Liver (tissue), 9 donors: ENCODE results near the gene ABHD12. TPM values are rescaled to one million over a fixed set of nuclear protein-coding genes. Genes with fewer than 3 reads are reported as not detected.

ENCODE experiments used
- DNase-seq: peaks from one replicate; pipeline ENCODE4 v3.0.0-alpha.2; 2017; ENCODE audit warnings: low spot score
- H3K27ac ChIP-seq, 2 donors: one replicate each; pipeline ENCODE4 v1.7.0; 2013; ENCODE audit warnings: inconsistent platforms in 2 of 2, low read length in 2 of 2, control low read depth in 1 of 2, low read depth in 1 of 2, mild to moderate bottlenecking in 1 of 2
- H3K27me3 ChIP-seq, 4 donors: one replicate each; pipeline versions ENCODE4 v1.6.1 to v1.7.0; 2013; ENCODE audit warnings: low read length in 3 of 4, inconsistent platforms in 1 of 4, mild to moderate bottlenecking in 1 of 4, moderate library complexity in 1 of 4; ENCODE audit not compliant: control insufficient read depth in 4 of 4, insufficient read depth in 4 of 4
- H3K36me3 ChIP-seq, 4 donors: one replicate each; pipeline versions ENCODE4 v1.6.1 to v1.7.0; 2013; ENCODE audit warnings: low read length in 3 of 4, mild to moderate bottlenecking in 3 of 4, low read depth in 1 of 4, moderate library complexity in 1 of 4; ENCODE audit not compliant: control insufficient read depth in 4 of 4, insufficient read depth in 3 of 4
- H3K4me1 ChIP-seq, 4 donors: one replicate each; pipeline versions ENCODE4 v1.6.1 to v1.7.0; 2013; ENCODE audit warnings: low read length in 3 of 4, mild to moderate bottlenecking in 3 of 4, moderate library complexity in 1 of 4; ENCODE audit not compliant: control insufficient read depth in 4 of 4, insufficient read depth in 4 of 4
- H3K4me3 ChIP-seq, 3 donors: one replicate each; pipeline versions ENCODE4 v1.6.1 to v1.7.0; 2013; ENCODE audit warnings: low read length in 3 of 3, control low read depth in 1 of 3, low read depth in 1 of 3, mild to moderate bottlenecking in 1 of 3
- H3K9ac ChIP-seq, 2 donors: one replicate each; pipeline ENCODE4 v1.7.0; 2013; ENCODE audit warnings: low read length in 2 of 2, mild to moderate bottlenecking in 2 of 2, moderate library complexity in 2 of 2, control low read depth in 1 of 2, low read depth in 1 of 2
- H3K9me3 ChIP-seq, 4 donors: one replicate each; pipeline versions ENCODE4 v1.6.1 to v1.7.0; 2013; ENCODE audit warnings: low read length in 3 of 4; ENCODE audit not compliant: control insufficient read depth in 4 of 4
- ATF3 ChIP-seq: IDR thresholded peaks from 2 replicates; pipeline ENCODE4 v1.6.1; 2016; ENCODE audit warnings: antibody characterized with exemption
- CTCF ChIP-seq: fragments of 150-350 bp; IDR thresholded peaks from 2 replicates; pipeline ENCODE4 v1.5.1; 2017; ENCODE audit warnings: improper control_type of control experiment, low read depth, low read length; ENCODE audit not compliant: missing input control
- EGR1 ChIP-seq, 2 donors: IDR thresholded peaks; 2 replicates each; pipeline ENCODE4 v1.6.1; 2016 to 2018; ENCODE audit warnings: antibody characterized with exemption in 2 of 2, low read depth in 2 of 2
- FOXA1 ChIP-seq: IDR thresholded peaks from 2 replicates; pipeline ENCODE4 v1.6.1; 2016; ENCODE audit warnings: antibody characterized with exemption
- FOXA2 ChIP-seq: IDR thresholded peaks from 2 replicates; pipeline ENCODE4 v1.6.1; 2016; ENCODE audit warnings: antibody characterized with exemption
- GABPA ChIP-seq, 2 donors: IDR thresholded peaks in 1 of 2; conservative IDR thresholded peaks in 1 of 2; 2 replicates each; pipeline ENCODE4 v1.6.1; 2016; ENCODE audit warnings: antibody characterized with exemption in 2 of 2, mild to moderate bottlenecking in 1 of 2, moderate library complexity in 1 of 2
- HNF4A ChIP-seq, 2 donors: conservative IDR thresholded peaks; 2 replicates each; pipeline ENCODE4 v1.6.1; 2016; ENCODE audit warnings: antibody characterized with exemption in 2 of 2, mild to moderate bottlenecking in 2 of 2
- HNF4G ChIP-seq: IDR thresholded peaks from 2 replicates; pipeline ENCODE4 v1.6.1; 2016; ENCODE audit warnings: antibody characterized with exemption
- JUND ChIP-seq, 2 donors: IDR thresholded peaks; 2 replicates each; pipeline ENCODE4 v1.6.1; 2016; ENCODE audit warnings: antibody characterized with exemption in 2 of 2
- MAX ChIP-seq: IDR thresholded peaks from 2 replicates; pipeline ENCODE4 v1.6.1; 2016; ENCODE audit warnings: antibody characterized with exemption
- NR2F2 ChIP-seq: IDR thresholded peaks from 2 replicates; pipeline ENCODE4 v1.6.1; 2016; ENCODE audit warnings: antibody characterized with exemption
- RAD21 ChIP-seq, 2 donors: IDR thresholded peaks; 2 replicates each; pipeline ENCODE4 v1.6.1; 2016; ENCODE audit warnings: antibody characterized with exemption in 2 of 2, mild to moderate bottlenecking in 2 of 2
- REST ChIP-seq: IDR thresholded peaks from 2 replicates; pipeline ENCODE4 v1.6.1; 2016; ENCODE audit warnings: antibody characterized with exemption, mild to moderate bottlenecking
- RXRA ChIP-seq, 2 donors: IDR thresholded peaks; 2 replicates each; pipeline ENCODE4 v1.6.1; 2017 to 2018; ENCODE audit warnings: antibody characterized with exemption in 2 of 2, mild to moderate bottlenecking in 1 of 2
- SP1 ChIP-seq: IDR thresholded peaks from 2 replicates; pipeline ENCODE4 v1.6.1; 2018; ENCODE audit warnings: antibody characterized with exemption, mild to moderate bottlenecking
- TAF1 ChIP-seq: conservative IDR thresholded peaks from 2 replicates; pipeline ENCODE4 v1.6.1; 2016; ENCODE audit warnings: antibody characterized with exemption, mild to moderate bottlenecking
- YY1 ChIP-seq: IDR thresholded peaks from 2 replicates; pipeline ENCODE4 v1.6.1; 2016; ENCODE audit warnings: antibody characterized with exemption, mild to moderate bottlenecking
- ZBTB33 ChIP-seq: IDR thresholded peaks from 2 replicates; pipeline ENCODE4 v1.6.1; 2016; ENCODE audit warnings: antibody characterized with exemption
- WGBS: extraction: QIAGEN DNeasy Blood & Tissue Kit; methylation state at CpG from one replicate; pipeline ENCODE4 v1.1.7; 2013; 5-methylcytosine and 5-hydroxymethylcytosine counted together
- polyA plus RNA-seq, 2 donors: library from polyadenylated mRNA; stranded (reverse) in 1 of 2; unstranded in 1 of 2; fragments of 200-250 nt in 1 of 2; fragments of >200 nt in 1 of 2; fragmentation: Nextera tagmentation in 1 of 2; extraction: Ambion mirVana in 1 of 2; gene quantifications; one replicate each; pipeline versions ENCODE4 v1.2.1 to v1.2.3, GENCODE V29; 2013 to 2015
- total RNA-seq, 2 donors: library from RNA; depleted of rRNA; stranded (reverse); fragments of >200 nt; gene quantifications; one replicate each; pipeline ENCODE4 v1.2.3, GENCODE V29; 2014
- donor health status: healthy.
- donor health status: healthy.
- donor health status: healthy.
- donor health status: healthy.
- donor health status: healthy.

The ABHD12 gene
- total and polyA plus RNA-seq, 4 donors, result 11.1 to 15.4 (median 12.9) TPM

GRCh38 chr20:25324412-25324811 lies 66.2 kb downstream of the ABHD12 start:
- H3K4me1 ChIP-seq, result peaks cover 0 to 4% (median 0%) of the 10 kb centered on the region in 4 donors
- H3K9ac ChIP-seq, result no peak overlapping the region
- no peak overlapping the region for H3K4me3 ChIP-seq
- H3K27me3 ChIP-seq, result no peaks in the 10 kb centered on the region
- no peak for DNase-seq
- H3K9me3 ChIP-seq, result no peaks in the 10 kb centered on the region
- H3K27ac ChIP-seq, result no peak overlapping the region
- H3K36me3 ChIP-seq, result peaks cover 0 to 2% (median 0%) of the 10 kb centered on the region in 4 donors
- 70% methylated on average over 5 of the region's 5 CpGs for WGBS
- TF ChIP-seq TAF1 (no peak), CTCF (no peak), ATF3 (no peak), RAD21 (IDR thresholded peaks at IDR 0.05) (no peak), EGR1 (IDR thresholded peaks at IDR 0.05; ENCODE audit: low read depth in 2 of 2) (no peak), REST (no peak), YY1 (no peak), SP1 (no peak), HNF4A (conservative IDR thresholded peaks at IDR 0.05) (no peak), NR2F2 (no peak), HNF4G (no peak), JUND (IDR thresholded peaks at IDR 0.05) (no peak), GABPA (IDR thresholded peaks at IDR 0.05 in 1 of 2, conservative IDR thresholded peaks at IDR 0.05 in 1 of 2) (no peak), MAX (no peak), FOXA2 (no peak), ZBTB33 (no peak), FOXA1 (no peak), RXRA (IDR thresholded peaks at IDR 0.05) (no peak)
